ENCODE results near the gene ARF6.
"Not testable (repeated sequence)": the region's sequence is repeated elsewhere in the genome, so short reads cannot be mapped to it uniquely, and the experiment has no call there.

ARF6 gene

GRCh38 chr14:49894214-49895107, 1.6 kb downstream of the ARF6 start:
- Histone ChIP-seq H3K36me3 (ENCODE audit: control insufficient read depth in 2 of 2, insufficient read depth in 1 of 2, low read length in 2 of 2) (peaks cover 3 to 27% of the 10 kb centered on the region in 2 experiments; a peak in 2 of 3 replicates), H3K4me3 (ENCODE audit: low read depth, low read length) (peak overlapping the region; percentile 90), H3K27ac (ENCODE audit: extremely low read depth, low read depth, low read length) (peak overlapping the region; percentile 99)
- H3K4me1 ChIP-seq (ENCODE audit: control insufficient read depth, insufficient read depth, low read length); POLR2A ChIA-PET; H3K9me3 ChIP-seq (ENCODE audit: control insufficient read depth, insufficient read depth, low read depth, low read length): not testable (repeated sequence)
- TF ChIP-seq PRDM1 (tag by site-specific recombination; IDR thresholded peaks at IDR 0.05) (peak; percentile 94), ZBTB17 (tag by site-specific recombination; IDR thresholded peaks at IDR 0.05) (peak; percentile 52), ZBTB11 (tag by site-specific recombination; conservative IDR thresholded peaks at IDR 0.05; ENCODE audit: low read depth) (0 out of 2 replicates have a peak, but pooled peaks have one; percentile 23)
- CTCF ChIA-PET = interaction anchor here (0.8 kb wide), 1 partner anchor 15 kb away, joined by 3 read pairs; no protein-coding TSS in a partner anchor

DNA sequence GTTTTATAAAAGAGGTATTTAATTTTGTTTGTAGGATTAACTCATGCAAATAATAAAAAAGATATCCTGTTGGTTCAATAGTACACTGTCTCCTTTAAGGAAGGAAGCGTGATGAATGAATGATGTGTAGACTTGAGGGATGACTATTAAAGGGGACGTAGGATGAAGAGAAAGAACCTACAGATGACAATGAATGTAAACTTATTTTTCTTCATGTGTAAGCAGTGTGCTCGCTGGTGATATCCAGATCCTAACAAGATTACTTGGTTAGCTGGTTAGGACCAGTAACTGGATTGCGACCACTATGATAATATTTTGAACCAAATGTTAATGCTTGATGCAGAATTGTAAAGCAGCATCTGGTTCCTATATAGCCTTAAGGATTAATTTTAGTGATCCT, 2.6 kb downstream of the ARF6 start:
- peaks cover 3 to 27% of the 10 kb centered on the region in 2 experiments; a peak in 2 of 3 replicates for H3K36me3 ChIP-seq (ENCODE audit: control insufficient read depth in 2 of 2, insufficient read depth in 1 of 2, low read length in 2 of 2)
- peak overlapping the region; percentile 90 for H3K4me3 ChIP-seq (ENCODE audit: low read depth, low read length)
- no peaks in the 10 kb centered on the region for H3K9me3 ChIP-seq (ENCODE audit: control insufficient read depth, insufficient read depth, low read depth, low read length)
- peak overlapping the region; percentile 11; the same call in 1 of the 2 replicates for H3K27ac ChIP-seq (ENCODE audit: extremely low read depth, low read depth, low read length)
- ChIA-PET CTCF (interaction anchor here (0.6 to 1.6 kb wide), 4 partner anchors 30 to 308 kb away, joined by 3 read pairs; partner anchors contain the start of gene VCPKMT), POLR2A (interaction anchor here (0.9 kb wide), 1 partner anchor 10 kb away, joined by 3 read pairs; no protein-coding TSS in a partner anchor)
- H3K4me1 ChIP-seq (ENCODE audit: control insufficient read depth, insufficient read depth, low read length) = no peaks in the 10 kb centered on the region; the same call in 1 of the 2 replicates
- TF ChIP-seq ZNF133 (tag by site-specific recombination; IDR thresholded peaks at IDR 0.05) (no peak), EGR2 (tag by site-specific recombination; IDR thresholded peaks at IDR 0.05; ENCODE audit: low read depth) (no peak), ZNF184 (tag by site-specific recombination; IDR thresholded peaks at IDR 0.05) (no peak), ATF2 (tag by site-specific recombination; IDR thresholded peaks at IDR 0.05; ENCODE audit: low read depth) (no peak), ZNF37A (tag by site-specific recombination; IDR thresholded peaks at IDR 0.05) (no peak), ZNF292 (tag by site-specific recombination; IDR thresholded peaks at IDR 0.05; ENCODE audit: borderline replicate concordance, low read depth) (no peak), BCL11A (tag by site-specific recombination; IDR thresholded peaks at IDR 0.05; ENCODE audit: low read depth) (no peak), ZNF654 (tag by site-specific recombination; IDR thresholded peaks at IDR 0.05; ENCODE audit: low read depth) (no peak), ZNF670 (tag by site-specific recombination; IDR thresholded peaks at IDR 0.05; ENCODE audit: low read depth) (no peak), ZBTB20 (tag by site-specific recombination; IDR thresholded peaks at IDR 0.05) (0 out of 2 replicates have a peak, but pooled peaks have one; percentile 9), ZNF24 (tag by site-specific recombination; IDR thresholded peaks at IDR 0.05) (peak; percentile 60; the same call in 1 of the 2 replicates), ZNF366 (tag by site-specific recombination; conservative IDR thresholded peaks at IDR 0.05) (peak; percentile 37), ZNF416 (tag by site-specific recombination; IDR thresholded peaks at IDR 0.05) (no peak), HOXD13 (CRISPR knock-in tag; IDR thresholded peaks at IDR 0.05; ENCODE audit: borderline replicate concordance) (no peak), ZNF223 (tag by site-specific recombination; IDR thresholded peaks at IDR 0.05) (no peak)
- TF ChIP-seq, protein P1, sequence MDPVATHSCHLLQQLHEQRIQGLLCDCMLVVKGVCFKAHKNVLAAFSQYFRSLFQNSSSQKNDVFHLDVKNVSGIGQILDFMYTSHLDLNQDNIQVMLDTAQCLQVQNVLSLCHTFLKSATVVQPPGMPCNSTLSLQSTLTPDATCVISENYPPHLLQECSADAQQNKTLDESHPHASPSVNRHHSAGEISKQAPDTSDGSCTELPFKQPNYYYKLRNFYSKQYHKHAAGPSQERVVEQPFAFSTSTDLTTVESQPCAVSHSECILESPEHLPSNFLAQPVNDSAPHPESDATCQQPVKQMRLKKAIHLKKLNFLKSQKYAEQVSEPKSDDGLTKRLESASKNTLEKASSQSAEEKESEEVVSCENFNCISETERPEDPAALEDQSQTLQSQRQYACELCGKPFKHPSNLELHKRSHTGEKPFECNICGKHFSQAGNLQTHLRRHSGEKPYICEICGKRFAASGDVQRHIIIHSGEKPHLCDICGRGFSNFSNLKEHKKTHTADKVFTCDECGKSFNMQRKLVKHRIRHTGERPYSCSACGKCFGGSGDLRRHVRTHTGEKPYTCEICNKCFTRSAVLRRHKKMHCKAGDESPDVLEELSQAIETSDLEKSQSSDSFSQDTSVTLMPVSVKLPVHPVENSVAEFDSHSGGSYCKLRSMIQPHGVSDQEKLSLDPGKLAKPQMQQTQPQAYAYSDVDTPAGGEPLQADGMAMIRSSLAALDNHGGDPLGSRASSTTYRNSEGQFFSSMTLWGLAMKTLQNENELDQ (tag by site-specific recombination; IDR thresholded peaks at IDR 0.05; ENCODE audit: low read depth) = no peak
- TF ChIP-seq, protein P2, sequence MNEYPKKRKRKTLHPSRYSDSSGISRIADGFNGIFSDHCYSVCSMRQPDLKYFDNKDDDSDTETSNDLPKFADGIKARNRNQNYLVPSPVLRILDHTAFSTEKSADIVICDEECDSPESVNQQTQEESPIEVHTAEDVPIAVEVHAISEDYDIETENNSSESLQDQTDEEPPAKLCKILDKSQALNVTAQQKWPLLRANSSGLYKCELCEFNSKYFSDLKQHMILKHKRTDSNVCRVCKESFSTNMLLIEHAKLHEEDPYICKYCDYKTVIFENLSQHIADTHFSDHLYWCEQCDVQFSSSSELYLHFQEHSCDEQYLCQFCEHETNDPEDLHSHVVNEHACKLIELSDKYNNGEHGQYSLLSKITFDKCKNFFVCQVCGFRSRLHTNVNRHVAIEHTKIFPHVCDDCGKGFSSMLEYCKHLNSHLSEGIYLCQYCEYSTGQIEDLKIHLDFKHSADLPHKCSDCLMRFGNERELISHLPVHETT (tag by site-specific recombination; IDR thresholded peaks at IDR 0.05) = no peak
- TF ChIP-seq, protein P3, sequence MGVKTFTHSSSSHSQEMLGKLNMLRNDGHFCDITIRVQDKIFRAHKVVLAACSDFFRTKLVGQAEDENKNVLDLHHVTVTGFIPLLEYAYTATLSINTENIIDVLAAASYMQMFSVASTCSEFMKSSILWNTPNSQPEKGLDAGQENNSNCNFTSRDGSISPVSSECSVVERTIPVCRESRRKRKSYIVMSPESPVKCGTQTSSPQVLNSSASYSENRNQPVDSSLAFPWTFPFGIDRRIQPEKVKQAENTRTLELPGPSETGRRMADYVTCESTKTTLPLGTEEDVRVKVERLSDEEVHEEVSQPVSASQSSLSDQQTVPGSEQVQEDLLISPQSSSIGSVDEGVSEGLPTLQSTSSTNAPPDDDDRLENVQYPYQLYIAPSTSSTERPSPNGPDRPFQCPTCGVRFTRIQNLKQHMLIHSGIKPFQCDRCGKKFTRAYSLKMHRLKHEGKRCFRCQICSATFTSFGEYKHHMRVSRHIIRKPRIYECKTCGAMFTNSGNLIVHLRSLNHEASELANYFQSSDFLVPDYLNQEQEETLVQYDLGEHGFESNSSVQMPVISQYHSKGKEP (tag by site-specific recombination; IDR thresholded peaks at IDR 0.05) = no peak
